Skeletal muscle cell (primary cell): ENCODE data around the gene KRTAP10-3.

ENCODE experiments used
- DNase-seq: peaks from one replicate; pipeline ENCODE4 v3.0.0-alpha.2; 2010; ENCODE audit warnings: low read depth
- H3K4me3 ChIP-seq: 2 replicates; pipeline ENCODE4 v1.5.1; 2011; ENCODE audit warnings: low read depth, mild to moderate bottlenecking, control low read depth, low read length, moderate library complexity

KRTAP10-3 gene

DNA sequence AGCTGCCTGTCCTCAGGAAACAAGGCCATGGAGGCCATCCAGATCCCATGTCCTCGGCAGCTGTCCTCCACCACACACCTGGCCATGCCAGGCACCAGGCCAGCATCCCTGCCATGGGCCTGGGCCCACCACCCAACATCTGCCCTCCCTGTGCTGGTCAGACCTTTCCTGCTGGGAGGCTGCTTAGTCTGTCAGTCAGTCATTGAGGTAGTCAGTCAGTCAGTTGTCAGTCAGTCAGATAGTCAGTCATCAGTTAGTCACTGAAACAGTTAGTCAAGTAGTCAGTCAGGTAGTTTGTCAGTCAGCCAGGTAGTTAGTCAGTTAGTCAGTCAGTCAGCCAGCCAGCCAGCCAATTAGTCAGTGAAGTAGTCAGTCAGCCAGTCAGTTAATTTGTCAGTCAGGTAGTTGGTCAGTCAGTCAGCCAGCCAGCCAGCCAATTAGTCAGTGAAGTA lies 35.8 kb downstream of the KRTAP10-3 start:
- no peak overlapping the region for H3K4me3 ChIP-seq
- no peak for DNase-seq

- H3K4me3 ChIP-seq: no peak overlapping the region
- DNase-seq: no peak
These were observed 36.5 kb downstream of the KRTAP10-3 start for GRCh38 chr21:44521928-44522752.

DNA sequence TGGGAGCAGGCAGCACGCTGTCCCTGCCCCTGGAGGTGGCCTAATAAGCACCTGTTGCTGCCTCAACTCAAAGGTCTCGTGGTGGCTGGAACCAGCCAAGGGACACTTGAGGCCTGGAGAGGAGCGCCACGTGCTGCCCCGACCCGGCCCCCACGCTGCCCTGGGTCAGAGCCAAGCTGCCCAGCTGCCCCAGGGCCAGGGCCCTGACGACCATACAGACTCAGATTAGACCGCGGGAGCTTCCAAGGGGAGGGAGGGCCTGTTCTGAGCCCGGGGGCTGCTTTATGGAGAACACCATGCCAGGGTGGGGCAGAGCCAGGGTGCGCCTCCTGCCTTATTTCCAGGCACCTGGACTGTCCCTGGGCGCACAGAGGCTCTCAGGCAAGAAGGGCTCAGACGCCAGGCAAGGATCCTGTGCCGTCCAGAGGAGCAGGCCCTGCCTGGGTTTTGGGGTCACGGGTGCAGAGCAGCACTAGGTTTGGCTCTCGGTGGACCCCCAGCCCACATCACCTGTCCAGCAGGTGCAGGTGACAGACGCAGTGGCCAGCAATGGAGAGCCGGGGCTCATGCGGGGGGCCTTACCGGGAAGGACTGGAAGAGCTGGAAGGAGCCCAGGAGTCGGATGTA lies 37.2 kb downstream of the KRTAP10-3 start:
- H3K4me3 ChIP-seq: no peak overlapping the region
- DNase-seq: no peak

DNA sequence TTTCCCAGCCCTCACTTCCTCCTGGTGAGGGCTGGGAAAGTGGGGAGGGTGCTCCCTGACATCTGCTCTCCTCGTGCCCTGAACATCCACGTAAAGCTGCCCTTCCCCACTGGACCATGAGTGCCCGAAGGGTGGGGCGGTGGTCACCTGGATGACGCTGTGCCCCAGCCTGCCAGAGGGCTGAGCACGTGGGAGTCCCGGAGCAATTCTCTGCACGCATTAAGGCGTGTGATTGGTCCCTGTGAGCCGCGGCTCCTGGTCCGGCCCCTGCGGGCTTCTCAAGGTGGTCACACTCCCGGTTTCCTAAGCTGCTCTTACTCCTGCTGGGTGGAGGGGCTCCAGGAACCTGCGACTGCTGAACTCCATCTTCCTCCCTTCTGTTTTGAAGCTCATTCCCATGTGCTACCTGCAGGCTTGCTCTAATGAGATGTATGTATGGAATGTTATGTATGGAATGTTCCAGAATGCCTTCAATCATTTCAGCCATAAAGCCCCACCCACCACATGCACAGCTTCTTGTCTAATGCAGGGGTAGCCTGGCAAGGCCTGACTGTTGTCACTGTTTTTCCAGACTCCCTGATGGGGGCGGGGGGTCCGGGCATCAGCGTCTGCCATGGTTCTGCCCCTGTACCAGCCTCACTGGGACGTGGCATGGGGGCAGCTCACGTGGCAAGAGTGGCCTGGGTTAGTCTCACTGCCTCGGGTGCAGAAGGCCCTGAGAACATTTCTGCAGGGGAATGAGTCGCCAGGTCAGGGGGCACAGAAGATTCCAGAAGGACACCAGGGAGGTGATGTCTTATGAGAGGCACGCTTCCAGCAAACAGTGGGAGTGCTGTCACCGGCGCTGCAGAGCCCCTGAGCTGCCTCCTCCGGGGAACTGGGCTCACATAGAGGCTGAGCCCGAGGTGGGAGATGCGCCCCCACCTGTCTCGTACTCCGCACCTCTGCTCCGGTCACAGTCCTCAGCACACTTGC lies 38.0 kb downstream of the KRTAP10-3 start:
- no peak for DNase-seq
- H3K4me3 ChIP-seq: no peak overlapping the region

GRCh38 chr21:44519346-44520325 lies 39.0 kb downstream of the KRTAP10-3 start:
- H3K4me3 ChIP-seq: no peak overlapping the region
- DNase-seq: no peak

- no peak for DNase-seq
These were observed 39.9 kb downstream of the KRTAP10-3 start for GRCh38 chr21:44518686-44519085.

DNA sequence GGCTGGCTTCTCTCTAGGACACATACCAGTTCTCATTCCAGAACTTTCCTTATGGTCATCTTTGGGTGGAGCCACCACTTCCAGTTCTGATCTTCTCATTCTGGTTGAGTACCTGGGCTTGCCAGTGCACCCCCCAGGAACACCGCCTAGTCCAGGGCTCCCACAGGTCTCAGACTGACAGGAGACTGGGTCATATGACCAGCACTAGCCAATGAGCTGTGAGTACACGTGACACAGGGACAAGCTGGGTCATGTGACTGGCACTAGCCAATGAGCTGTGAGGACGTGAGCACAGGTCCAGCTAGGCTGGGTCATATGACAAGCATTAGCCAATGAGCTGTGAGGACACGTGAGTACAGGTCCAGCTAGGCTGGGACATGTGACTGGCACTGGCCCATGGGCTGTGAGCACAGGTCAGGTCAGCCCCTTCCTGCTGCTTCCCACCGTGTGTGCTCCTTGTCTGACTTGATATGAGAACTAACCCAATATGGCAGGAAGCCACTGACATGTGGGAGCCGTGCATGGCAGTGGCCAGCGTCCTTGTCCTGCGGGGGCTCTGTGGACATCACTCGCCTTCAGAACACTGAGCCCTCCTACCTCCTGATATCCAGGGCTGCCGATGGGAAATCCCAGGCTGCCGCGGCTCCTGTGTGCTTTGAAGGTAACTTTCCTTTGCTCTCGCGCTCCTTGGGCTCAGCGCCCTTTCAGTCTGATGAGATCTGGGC lies 41.3 kb downstream of the KRTAP10-3 start:
- DNase-seq: peak; percentile 7
- no peak overlapping the region for H3K4me3 ChIP-seq

More at GRCh38 chr21:44518686-44519085, 39.9 kb downstream of the KRTAP10-3 start:
- no peak overlapping the region for H3K4me3 ChIP-seq

- H3K4me3 ChIP-seq: no peak overlapping the region
- no peak for DNase-seq
These were observed 41.8 kb downstream of the KRTAP10-3 start for GRCh38 chr21:44516828-44517174.

DNA sequence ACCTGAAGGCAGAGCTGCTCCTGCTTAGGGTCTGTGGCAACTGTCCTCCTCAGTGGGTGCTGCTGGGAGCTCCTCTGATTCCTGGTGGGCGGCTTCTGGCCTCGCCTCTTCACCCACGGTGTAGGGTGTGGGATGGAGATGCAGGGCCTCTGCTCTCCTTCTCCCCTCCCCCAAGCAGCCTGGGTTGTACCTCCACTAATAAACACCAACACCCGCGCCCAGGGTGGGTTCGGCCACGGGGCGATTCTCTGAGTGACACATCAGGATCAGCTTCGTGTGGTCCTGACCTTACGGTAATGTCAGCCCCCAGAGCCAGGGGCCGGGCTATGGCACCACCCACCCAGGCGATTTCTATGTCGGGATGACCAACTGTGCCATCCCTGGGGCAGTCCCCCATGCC lies 42.3 kb downstream of the KRTAP10-3 start:
- no peak for DNase-seq
- no peak overlapping the region for H3K4me3 ChIP-seq

- H3K4me3 ChIP-seq: no peak overlapping the region
- no peak for DNase-seq
These were observed 43.0 kb downstream of the KRTAP10-3 start for GRCh38 chr21:44515359-44516165.

GRCh38 chr21:44514746-44515358 lies 43.7 kb downstream of the KRTAP10-3 start:
- no peak overlapping the region for H3K4me3 ChIP-seq
- DNase-seq: no peak

DNA sequence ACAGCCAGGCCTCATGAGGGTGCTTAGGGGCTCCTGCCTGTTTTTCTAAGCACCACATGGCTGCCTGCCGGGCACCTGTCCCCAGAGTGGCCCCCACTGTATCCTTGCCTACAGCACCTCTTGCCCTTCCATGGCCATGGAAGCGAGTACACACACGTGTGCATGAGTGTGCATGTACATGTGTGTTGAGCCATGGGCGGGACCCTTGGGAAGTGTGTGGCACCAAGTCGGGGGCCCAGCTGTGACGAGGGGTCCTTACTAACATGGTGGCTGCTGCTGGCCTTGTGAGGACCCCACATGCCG lies 44.4 kb downstream of the KRTAP10-3 start:
- no peak for DNase-seq

GRCh38 chr21:44513389-44514217 lies 45.0 kb downstream of the KRTAP10-3 start:
- H3K4me3 ChIP-seq: no peak overlapping the region
- no peak for DNase-seq

More for the DNA sequence above, 44.4 kb downstream of the KRTAP10-3 start:
- no peak overlapping the region for H3K4me3 ChIP-seq

DNA sequence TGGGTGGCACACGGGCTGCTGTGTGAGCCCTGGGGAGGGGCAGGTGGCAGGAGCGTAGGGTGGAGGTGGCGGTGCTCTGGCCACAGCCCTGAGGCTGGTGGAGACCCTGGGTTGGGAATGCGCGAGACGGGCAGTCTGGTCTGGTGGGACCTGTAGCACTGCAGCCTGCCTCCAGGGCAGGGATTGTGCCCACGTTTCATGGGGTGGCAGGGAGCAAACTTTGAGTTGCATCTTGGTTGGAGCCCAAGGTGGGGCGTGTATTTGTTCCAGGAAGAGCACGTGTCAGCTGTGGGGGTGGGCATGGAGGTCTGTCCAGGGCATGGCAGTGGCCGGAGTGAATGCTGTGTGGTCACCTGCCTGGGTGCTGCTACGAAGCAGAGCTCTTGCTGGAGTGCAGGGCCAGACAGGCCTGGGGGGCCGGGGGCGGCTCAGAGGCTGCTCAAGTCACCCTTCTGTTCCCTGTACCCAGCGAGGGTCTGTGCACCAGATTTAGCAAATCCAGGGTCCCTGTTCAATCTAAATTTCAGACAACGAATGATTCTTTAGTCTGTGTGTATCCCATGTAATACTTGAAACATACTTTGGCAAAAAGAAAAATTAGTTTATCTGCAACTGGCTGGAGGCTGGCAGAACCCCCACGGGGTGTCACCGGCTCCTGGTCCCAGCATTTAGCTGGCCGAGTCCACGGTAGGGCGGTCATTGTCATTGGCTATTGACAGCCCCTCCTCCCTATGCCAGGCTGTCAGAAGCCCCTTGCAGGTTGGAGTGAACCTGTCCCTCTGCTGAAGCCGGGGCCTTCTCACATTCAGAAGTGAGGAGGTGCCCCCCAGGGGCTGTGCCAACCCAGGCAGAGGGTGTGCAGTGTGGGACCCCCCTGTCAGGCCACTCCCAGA lies 45.9 kb downstream of the KRTAP10-3 start:
- no peak for DNase-seq
- no peak overlapping the region for H3K4me3 ChIP-seq

DNA sequence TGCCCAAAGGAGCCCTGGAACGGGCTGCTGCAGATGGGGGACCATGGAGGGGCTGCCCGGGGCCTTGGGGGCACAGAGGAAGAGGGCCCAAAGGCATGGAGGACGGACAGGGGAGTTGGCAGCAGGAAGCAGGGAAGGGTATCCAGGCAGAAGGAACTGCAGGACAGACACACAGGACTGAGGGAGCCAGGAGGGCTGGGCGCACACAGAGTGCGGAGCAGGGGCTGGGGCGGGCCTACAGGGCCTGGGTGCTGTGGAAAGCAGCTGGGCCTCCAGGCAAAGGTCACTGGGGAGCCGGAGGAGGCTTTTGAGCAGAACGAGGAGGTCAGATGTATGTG lies 46.7 kb downstream of the KRTAP10-3 start:
- no peak overlapping the region for H3K4me3 ChIP-seq
- no peak for DNase-seq
